Ascending aorta (tissue), 2 donors: ENCODE results near the gene ZNF511. TPM values are rescaled to one million over a fixed set of nuclear protein-coding genes. Genes with fewer than 3 reads are reported as not detected.

Source experiments
- DNase-seq, 2 donors: peaks; one replicate each; pipeline ENCODE4 v3.0.0-alpha.2; 2019; ENCODE audit warnings: low spot score in 2 of 2
- H3K27ac ChIP-seq, 2 donors: fragments of 200-600 bp; sonication (generic); one replicate each; pipeline ENCODE4 v1.5.1; 2016 to 2017; ENCODE audit warnings: mild to moderate bottlenecking in 1 of 2
- H3K27me3 ChIP-seq: fragments of 200-600 bp; sonication (generic); one replicate; pipeline ENCODE4 v1.5.1; 2017
- H3K36me3 ChIP-seq, 2 donors: fragments of 200-600 bp; sonication (generic); one replicate each; pipeline ENCODE4 v1.5.1; 2016
- H3K4me1 ChIP-seq, 2 donors: fragments of 200-600 bp; sonication (generic); one replicate each; pipeline ENCODE4 v1.5.1; 2016 to 2017; ENCODE audit warnings: mild to moderate bottlenecking in 1 of 2
- H3K4me3 ChIP-seq, 2 donors: fragments of 200-600 bp; sonication (generic); one replicate each; pipeline ENCODE4 v1.5.1; 2016 to 2017; ENCODE audit warnings: mild to moderate bottlenecking in 1 of 2
- H3K9me3 ChIP-seq, 2 donors: fragments of 200-600 bp; sonication (generic); one replicate each; pipeline ENCODE4 v1.5.1; 2016
- CTCF ChIP-seq, 3 experiments: fragments of 200-600 bp in 2 of 3; fragments of 450-650 bp in 1 of 3; sonication (generic) in 2 of 3; IDR thresholded peaks; one replicate each; pipeline ENCODE4 v1.5.1; 2016 to 2019; ENCODE audit warnings: antibody characterized with exemption in 3 of 3, mild to moderate bottlenecking in 1 of 3, moderate library complexity in 1 of 3
- intact Hi-C: fragments of 100-400 bp; cut with DNase I; formaldehyde crosslinking; loops from one replicate; pipeline ENCODE4 v1.15.1; 2023
- total RNA-seq: library from RNA; depleted of rRNA; stranded (reverse); fragments of >200 nt; gene quantifications from one replicate; pipeline ENCODE4 v1.1.0, GENCODE V29; 2016

The ZNF511 gene
- total RNA-seq, 1 donor from 2014 or later = 51.8 TPM

DNA sequence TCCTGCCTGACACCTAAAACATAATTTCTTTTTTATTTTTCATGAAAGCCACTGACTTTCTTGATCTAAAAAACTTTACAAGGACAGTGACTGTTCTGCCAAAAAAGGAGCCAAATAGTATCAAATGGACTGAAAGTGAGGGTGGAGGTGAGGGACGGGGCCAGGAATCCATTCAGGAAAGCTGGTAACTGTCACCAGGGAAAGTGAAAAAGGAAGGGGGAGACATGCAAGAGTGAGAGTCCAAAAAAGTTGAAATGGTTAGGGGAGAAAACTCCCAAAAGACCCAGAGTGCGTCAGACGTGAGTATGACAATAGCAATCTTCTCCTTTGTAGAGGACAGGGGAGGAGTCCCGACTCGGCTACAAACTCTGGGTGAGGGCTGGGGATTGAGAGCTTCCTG is 35.5 kb downstream of the ZNF511 start:
- Histone ChIP-seq H3K9me3 (no peaks in the 10 kb centered on the region), H3K36me3 (no peaks in the 10 kb centered on the region), H3K4me1 (no peaks in the 10 kb centered on the region), H3K27me3 (no peaks in the 10 kb centered on the region), H3K4me3 (no peak overlapping the region), H3K27ac (no peak overlapping the region)
- no peak for TF ChIP-seq CTCF (IDR thresholded peaks at IDR 0.05)
- intact Hi-C loops = no loop called here
- DNase-seq = no peak

DNA sequence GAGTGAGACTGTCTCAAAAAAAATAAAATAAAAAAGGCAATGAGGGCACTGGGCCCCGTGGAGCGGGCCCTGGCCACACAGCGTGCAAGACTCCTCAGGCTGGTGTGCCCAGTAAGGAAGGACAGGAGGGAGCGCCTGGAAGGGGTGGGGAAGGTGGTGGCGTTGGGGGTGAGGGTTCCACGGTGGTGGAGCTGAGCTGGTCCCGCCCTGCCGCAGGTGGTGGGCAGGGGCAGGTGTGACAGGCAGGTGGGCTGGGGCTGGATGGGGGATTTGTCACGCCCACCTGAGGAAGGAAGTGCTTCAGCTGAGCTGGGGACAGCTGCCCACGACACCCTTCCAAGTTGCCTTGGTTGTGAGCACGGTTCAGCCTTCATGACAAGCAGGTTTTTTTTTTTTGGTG is 37.7 kb downstream of the ZNF511 start:
- H3K36me3 ChIP-seq = no peaks in the 10 kb centered on the region
- no peak for DNase-seq
- no peak for TF ChIP-seq CTCF (IDR thresholded peaks at IDR 0.05)
- H3K4me3 ChIP-seq = no peak overlapping the region
- H3K27ac ChIP-seq = no peak overlapping the region
- intact Hi-C loops = no loop called here
- H3K4me1 ChIP-seq = no peaks in the 10 kb centered on the region
- no peaks in the 10 kb centered on the region for H3K27me3 ChIP-seq
- H3K9me3 ChIP-seq = no peaks in the 10 kb centered on the region

DNA sequence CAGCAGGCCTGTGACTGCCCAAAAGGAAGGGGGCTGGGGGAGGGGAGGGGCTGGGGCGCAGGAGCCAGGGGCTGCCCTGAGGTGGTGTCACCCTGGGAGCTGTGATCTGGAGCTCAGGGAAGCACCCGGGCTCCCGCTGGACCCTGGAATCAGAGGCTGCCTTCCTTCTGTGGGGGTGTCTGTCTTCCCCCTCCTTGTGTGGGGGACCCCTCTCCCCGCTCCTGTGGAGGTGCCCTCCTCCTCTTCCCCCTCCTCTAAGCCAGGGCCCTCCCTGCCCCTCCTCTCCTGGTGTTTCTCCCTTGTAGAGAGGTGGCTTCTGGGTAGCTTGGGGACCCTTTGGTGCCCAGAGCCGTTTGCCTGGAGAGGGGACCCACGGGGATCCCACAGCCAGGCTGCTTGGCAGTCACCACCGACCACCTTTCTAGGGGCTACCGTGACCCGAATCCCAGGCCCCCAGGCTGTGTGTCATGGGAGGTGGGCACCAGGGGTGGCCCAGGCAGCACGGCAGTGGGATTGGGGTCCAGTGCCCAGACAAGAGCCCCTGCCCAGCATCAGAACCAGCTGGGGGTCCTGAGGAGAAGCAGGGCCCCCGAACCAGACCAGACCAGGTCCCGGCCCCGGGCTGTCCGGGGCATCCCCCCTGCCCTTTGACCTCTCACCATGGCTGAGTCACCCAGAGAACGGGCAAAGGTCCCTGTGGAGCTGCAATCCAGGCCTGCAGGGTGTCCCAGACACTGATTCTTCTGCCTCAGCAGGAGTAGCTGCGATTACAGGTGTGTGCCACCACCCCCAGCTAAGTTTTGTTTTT is 39.2 kb downstream of the ZNF511 start:
- H3K36me3 ChIP-seq = no peaks in the 10 kb centered on the region
- no peak for TF ChIP-seq CTCF (IDR thresholded peaks at IDR 0.05)

GRCh38 chr10:133349160-133349568 is 40.5 kb downstream of the ZNF511 start:
- no peaks in the 10 kb centered on the region for H3K9me3 ChIP-seq
- DNase-seq = no peak
- no peaks in the 10 kb centered on the region for H3K36me3 ChIP-seq
- intact Hi-C loops = no loop called here
- H3K27ac ChIP-seq = no peak overlapping the region
- no peak overlapping the region for H3K4me3 ChIP-seq
- no peak for TF ChIP-seq CTCF (IDR thresholded peaks at IDR 0.05)
- H3K27me3 ChIP-seq = no peaks in the 10 kb centered on the region
- H3K4me1 ChIP-seq = no peaks in the 10 kb centered on the region

More for the DNA sequence above, 39.2 kb downstream of the ZNF511 start:
- Histone ChIP-seq H3K4me3 (no peak overlapping the region), H3K4me1 (no peaks in the 10 kb centered on the region), H3K9me3 (no peaks in the 10 kb centered on the region), H3K27me3 (no peaks in the 10 kb centered on the region), H3K27ac (no peak overlapping the region)
- DNase-seq = no peak
- intact Hi-C loops = no loop called here

GRCh38 chr10:133349577-133350011 is 40.9 kb downstream of the ZNF511 start:
- intact Hi-C loops = no loop called here

More at GRCh38 chr10:133349577-133350011, 40.9 kb downstream of the ZNF511 start:
- no peak for DNase-seq
- H3K36me3 ChIP-seq = no peaks in the 10 kb centered on the region
- no peaks in the 10 kb centered on the region for H3K4me1 ChIP-seq
- H3K9me3 ChIP-seq = no peaks in the 10 kb centered on the region
- no peak overlapping the region for H3K4me3 ChIP-seq
- H3K27ac ChIP-seq = no peak overlapping the region
- no peak for TF ChIP-seq CTCF (IDR thresholded peaks at IDR 0.05)
- H3K27me3 ChIP-seq = no peaks in the 10 kb centered on the region
